Stimulated activated CD4-positive, alpha-beta T cell treated with anti-CD3 and anti-CD28 coated beads, Interleukin-12 subunit alpha, Interleukin-12 subunit beta, amount 100 ng/mL, for 4 hours (primary cell): ENCODE results near the gene KAZN.

Experiments used
- DNase-seq: peaks from one replicate; pipeline ENCODE4 v3.0.0-alpha.2; 2020

Gene KAZN

GRCh38 chr1:14679027-14679688 is 80.7 kb downstream of the KAZN start:
- DNase-seq = no peak

- no peak for DNase-seq
These were observed 82.7 kb downstream of the KAZN start for GRCh38 chr1:14681182-14681581.

DNA sequence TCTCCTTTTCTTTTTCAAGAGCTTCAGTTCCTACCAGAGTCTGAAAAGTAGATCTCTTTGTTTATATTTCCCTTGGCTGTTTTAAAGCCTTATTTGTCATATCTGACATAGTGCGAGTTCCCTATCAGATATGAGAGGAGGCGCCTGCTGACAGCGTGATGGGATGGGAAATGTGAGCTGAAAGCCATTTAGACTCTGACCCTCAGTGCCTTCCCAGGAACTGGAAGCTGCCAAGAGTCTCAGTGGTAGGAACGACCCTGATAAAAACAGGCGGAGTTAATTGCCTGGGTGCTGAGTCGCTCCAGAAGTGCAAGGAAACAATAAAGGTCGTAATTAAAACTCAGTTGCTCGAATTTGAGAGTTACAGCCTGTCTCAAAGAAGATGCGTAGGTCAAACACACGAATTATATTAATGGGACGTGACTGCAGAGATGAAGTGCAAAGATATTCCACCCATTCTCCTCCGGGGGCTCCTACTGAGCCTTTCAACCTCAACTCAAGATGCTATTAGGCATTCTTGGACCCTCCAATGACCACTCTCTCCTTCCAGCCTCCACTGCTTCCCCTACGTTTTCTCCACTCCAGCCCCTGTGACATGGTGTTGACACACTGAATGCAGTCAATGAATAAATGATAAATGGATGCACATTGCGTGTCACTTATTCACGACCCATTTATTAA is 84.6 kb downstream of the KAZN start:
- DNase-seq = no peak

DNA sequence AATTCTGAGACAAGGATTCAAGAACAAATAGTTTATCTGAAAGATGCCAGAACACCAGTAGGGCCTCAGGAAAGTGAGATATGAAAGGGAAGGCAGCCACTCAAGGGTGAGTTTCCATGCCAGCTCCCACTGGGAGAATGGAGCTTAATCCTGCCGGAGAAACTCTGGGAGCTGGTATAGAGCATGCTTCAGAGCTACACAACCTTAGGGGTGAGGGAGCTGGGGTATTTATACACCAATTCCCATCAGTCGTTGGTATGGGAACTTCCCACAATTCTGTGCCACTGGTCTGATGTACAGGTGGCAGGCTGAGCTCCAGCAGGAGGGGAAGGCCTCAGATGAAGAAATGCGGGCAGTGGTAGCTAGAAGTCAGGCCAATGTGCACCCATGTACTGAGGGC is 86.6 kb downstream of the KAZN start:
- DNase-seq = no peak

DNA sequence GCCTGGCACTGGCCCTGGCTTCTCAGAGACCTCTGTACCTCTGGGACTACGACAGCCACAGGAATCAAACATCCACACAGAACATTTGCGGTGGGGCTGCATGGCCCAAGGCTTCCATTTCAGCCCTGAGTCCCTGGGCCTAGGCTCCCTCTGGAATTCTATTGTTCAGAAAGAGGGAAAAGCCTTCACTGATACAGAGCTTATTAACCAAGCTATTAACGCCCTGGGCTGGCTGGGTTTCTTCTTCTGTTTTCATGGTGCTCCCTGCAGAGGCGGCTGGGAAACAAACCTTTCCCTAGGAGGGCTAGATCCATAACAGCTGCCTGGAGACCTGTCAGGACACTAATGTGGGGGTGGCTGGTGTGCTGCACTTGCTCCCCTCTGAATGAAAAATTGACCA is 88.2 kb downstream of the KAZN start:
- no peak for DNase-seq

DNA sequence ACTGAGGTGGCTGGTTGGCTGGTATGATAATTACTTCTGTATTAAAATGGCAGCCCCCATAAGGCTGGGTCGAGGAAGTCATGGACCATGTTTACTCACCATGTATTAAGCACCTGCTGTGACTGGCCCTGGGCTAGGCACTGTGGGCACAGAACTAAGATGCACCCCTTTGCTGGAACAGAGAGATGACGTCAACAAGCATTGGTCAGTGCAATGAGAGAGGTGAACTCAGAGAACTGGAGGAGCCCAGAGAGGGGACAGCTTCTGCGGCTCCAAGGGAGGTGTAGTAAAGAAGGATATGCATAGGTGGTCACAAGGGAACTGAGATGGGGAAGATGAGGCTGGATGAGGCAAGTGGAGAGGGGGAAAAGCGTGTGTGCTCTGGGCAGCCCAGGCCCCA is 88.7 kb downstream of the KAZN start:
- no peak for DNase-seq

- no peak for DNase-seq
These were observed 91.6 kb downstream of the KAZN start for GRCh38 chr1:14689996-14690615.

GRCh38 chr1:14693949-14694348 is 95.5 kb downstream of the KAZN start:
- no peak for DNase-seq

DNA sequence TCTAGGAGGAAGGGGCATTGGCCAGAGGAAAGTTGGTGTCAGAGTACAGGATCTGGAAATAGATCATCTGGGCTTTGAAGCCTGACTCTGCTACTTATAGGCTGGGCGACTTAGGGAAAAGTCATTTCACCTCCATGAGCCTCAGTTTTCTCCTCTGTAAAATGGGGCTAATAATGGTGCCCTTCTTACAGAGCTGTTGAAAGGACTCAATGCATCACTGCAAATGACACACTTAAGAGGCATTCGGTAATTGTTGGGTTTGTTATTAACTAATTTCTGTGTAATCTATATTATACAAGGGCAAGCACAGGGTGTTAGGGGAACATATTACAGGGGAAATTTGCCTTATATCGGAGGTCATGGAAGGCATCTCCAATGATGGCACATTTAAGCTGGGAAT is 96.1 kb downstream of the KAZN start:
- no peak for DNase-seq

- DNase-seq = no peak
These were observed 98.3 kb downstream of the KAZN start for GRCh38 chr1:14696761-14697160.

- DNase-seq = no peak
These were observed 98.9 kb downstream of the KAZN start for GRCh38 chr1:14697353-14697752.

GRCh38 chr1:14698314-14698713 is 99.8 kb downstream of the KAZN start:
- DNase-seq = no peak

DNA sequence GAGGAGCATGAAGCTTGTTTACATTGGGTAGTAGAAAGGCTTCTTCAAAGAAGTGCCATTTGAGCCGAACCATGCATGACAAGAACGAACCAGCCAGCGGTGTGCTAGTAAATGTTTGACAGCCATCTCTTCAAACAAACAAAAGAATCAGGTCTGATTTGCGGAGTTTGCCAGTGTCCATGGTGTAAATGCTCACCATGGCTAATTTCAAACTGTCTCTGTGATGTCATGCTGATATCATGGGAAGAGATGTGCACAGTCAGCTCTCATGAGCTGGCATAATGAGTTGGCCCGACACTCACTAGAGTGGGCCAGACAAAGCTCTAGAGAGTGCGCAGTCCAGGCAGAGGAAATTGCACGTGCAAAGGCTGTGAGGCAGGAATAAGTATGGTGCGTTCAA is 101.1 kb downstream of the KAZN start:
- DNase-seq = no peak

DNA sequence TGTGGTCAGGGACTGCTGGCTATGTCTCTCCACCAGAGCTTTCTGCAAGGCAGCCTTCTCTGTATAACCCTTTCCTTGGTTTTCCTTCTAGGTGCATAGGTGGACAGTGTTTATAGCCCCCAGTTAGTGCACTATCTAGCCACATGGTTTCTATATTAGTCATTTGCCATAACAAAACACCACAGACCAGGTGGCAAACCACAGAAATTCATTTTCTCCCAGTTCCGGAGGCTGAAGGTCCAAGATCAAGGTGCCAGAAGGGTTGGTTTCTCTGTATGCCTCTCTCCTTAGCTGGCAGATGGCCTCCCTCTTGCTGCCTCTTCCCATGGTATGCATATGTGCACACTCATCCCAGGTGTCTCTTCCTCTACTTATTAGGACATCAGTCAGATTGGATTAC is 106.4 kb downstream of the KAZN start:
- no peak for DNase-seq

- no peak for DNase-seq
These were observed 107.3 kb downstream of the KAZN start for GRCh38 chr1:14705824-14706223.

DNA sequence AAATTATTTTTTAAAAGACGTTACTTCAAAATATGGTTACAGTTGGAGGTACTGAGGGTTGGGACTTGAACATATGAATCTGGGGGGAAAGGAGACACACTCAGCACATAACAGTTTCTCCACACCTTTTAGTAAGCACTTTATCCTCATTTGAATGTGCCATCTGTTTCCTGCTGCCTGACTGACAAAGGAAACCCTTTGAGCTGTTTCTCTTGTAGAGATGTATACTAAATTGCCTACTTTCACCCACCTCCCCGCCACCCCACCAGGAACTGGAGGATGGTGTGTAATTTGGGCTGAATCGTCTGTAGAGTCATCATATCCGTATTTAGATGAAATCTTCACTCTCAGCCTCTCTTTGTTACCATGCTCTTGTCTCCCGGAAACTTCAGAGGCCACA is 108.1 kb downstream of the KAZN start:
- no peak for DNase-seq

- DNase-seq = no peak
These were observed 109.3 kb downstream of the KAZN start for GRCh38 chr1:14707531-14708445.

DNA sequence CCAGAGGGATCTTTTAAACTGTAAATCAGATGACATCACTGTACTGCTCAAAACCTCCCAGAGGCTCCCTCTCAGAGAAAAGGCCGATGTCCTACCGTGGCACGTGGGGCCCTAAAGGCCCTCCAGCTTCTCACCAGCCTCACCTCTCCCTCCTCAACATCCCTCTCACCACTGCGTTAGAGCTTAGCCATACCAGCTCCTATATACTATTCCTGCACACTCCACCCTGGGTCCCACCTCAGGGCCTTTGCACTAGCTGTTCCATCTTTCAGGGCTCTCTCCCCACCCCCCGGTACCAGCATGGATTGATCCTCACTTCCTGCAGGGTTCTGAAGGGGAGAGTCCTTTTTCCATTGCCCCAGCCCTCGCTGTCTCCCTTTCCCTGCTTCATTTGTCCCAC is 111.8 kb downstream of the KAZN start:
- DNase-seq = no peak

GRCh38 chr1:14712136-14712535 is 113.7 kb downstream of the KAZN start:
- DNase-seq = no peak

DNA sequence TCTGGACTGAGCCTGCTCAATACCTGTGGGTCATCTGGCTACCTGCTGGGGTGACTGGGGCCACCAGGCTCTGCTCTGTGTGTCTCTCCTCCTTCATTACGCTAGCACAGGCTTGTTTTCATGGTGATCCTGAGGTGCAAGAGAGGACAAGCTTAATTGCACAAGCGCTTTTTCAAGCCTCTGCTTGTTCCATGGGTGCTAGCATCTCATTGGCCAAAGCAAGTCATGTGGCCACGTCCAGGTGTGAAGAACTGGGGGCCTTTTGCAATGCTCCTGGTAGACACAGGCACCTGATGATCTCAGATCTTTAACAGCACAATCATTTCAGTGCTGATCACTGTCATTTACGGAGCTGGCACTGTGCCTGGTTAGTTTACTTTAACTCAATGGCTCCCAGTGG is 114.6 kb downstream of the KAZN start:
- no peak for DNase-seq

DNA sequence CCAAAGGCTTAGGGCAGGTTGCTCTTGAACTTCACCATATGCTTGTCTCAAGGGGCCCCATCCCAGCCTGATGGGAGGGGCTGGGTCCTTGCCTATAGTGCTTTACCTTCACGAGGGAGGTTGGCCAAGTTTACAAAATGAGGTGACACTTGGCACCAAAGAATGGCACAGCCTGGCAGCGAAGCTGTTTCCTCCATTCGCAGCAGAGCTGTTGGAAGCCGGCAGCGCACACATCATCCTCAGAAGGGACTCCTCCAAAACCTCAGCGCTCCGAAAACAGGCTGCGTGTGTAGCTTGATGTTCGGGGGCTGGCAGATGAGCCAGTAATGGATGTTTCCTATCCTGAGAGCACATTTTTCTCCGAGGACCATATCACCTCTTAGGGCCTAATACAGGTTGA is 116.8 kb downstream of the KAZN start:
- no peak for DNase-seq

DNA sequence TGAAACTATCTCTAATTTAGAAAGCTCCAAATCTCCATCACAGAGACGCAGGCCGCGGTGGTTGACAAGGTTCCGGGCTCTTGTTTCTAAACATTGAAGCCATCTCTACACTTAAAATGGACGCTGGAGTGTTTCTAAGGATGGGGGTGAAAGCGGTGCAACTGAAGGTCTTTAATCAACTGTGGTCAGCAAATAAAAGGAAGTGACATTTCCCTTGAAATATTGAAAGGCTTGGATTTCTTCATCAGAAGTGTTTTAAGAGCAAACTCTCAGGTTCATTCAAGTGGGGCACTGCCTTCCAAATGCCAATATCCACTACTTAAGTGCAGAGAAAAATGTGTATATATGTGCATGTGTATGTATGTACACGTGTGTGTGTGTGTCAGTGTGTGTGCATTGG is 117.3 kb downstream of the KAZN start:
- DNase-seq = no peak

DNA sequence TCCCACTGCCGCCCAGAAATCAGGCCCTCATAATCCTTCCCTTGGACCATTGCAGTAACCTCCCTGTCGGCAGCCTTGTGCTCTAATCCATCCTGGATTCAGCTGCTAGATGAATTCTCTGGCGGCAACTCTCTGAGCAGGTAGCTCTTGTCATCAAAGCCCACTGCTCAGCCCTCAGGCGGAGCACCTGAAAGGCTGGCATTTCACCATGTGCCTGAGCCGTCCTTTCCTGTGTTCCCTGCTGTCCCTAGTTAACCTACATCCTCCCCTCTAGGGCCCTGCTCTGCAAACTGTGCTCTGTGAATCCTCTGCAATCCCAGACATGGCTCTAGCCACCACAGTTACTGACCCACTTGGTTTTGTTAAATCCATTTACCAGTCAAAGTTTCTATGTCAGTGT is 118.0 kb downstream of the KAZN start:
- no peak for DNase-seq

GRCh38 chr1:14718476-14718875 is 120.0 kb downstream of the KAZN start:
- DNase-seq = no peak
